ENCODE data around the gene KCNF1.

Gene KCNF1

GRCh38 chr2:10900216-10901109 is 11.3 kb upstream of the KCNF1 start:
- Mint-ChIP-seq H3K27me3 (peaks cover 51% of the 10 kb centered on the region), H3K4me1 (no peaks in the 10 kb centered on the region), H3K9me3 (peaks cover 6% of the 10 kb centered on the region), H3K4me3 (no peak overlapping the region), H3K27ac (ENCODE audit: low read depth) (no peak overlapping the region), H3K36me3 (ENCODE audit: insufficient read depth) (no peaks in the 10 kb centered on the region)
- DNase-seq (ENCODE audit: low spot score in 2 of 2) = no peak
- ATAC-seq (replicated peaks; ENCODE audit: extremely low read depth, poor library complexity, severe bottlenecking) = no peak

- H3K4me3 Mint-ChIP-seq = no peak overlapping the region
- no peak overlapping the region for H3K27ac Mint-ChIP-seq (ENCODE audit: low read depth)
- DNase-seq (ENCODE audit: low spot score in 2 of 2) (no peak), ATAC-seq (replicated peaks; ENCODE audit: extremely low read depth, poor library complexity, severe bottlenecking) (no peak)
- H3K4me1 Mint-ChIP-seq = no peaks in the 10 kb centered on the region
- H3K27me3 Mint-ChIP-seq = peaks cover 45% of the 10 kb centered on the region
- H3K9me3 Mint-ChIP-seq = peaks cover 6% of the 10 kb centered on the region
- H3K36me3 Mint-ChIP-seq (ENCODE audit: insufficient read depth) = no peaks in the 10 kb centered on the region
These were observed 10.4 kb upstream of the KCNF1 start for GRCh38 chr2:10901160-10901939.

- Mint-ChIP-seq H3K4me3 (no peak overlapping the region), H3K9me3 (peaks cover 6% of the 10 kb centered on the region), H3K27me3 (peaks cover 26% of the 10 kb centered on the region), H3K4me1 (no peaks in the 10 kb centered on the region), H3K27ac (ENCODE audit: low read depth) (no peak overlapping the region), H3K36me3 (ENCODE audit: insufficient read depth) (no peaks in the 10 kb centered on the region)
- no peak for ATAC-seq (replicated peaks; ENCODE audit: extremely low read depth, poor library complexity, severe bottlenecking)
- DNase-seq (ENCODE audit: low spot score in 2 of 2) = no peak
These were observed 7.9 kb upstream of the KCNF1 start for GRCh38 chr2:10903861-10904210.

GRCh38 chr2:10904455-10904854 is 7.3 kb upstream of the KCNF1 start:
- Mint-ChIP-seq H3K4me3 (no peak overlapping the region), H3K36me3 (ENCODE audit: insufficient read depth) (no peaks in the 10 kb centered on the region), H3K27me3 (peaks cover 26% of the 10 kb centered on the region), H3K27ac (ENCODE audit: low read depth) (no peak overlapping the region), H3K9me3 (peaks cover 6% of the 10 kb centered on the region), H3K4me1 (no peaks in the 10 kb centered on the region)
- DNase-seq (ENCODE audit: low spot score in 2 of 2) (no peak), ATAC-seq (replicated peaks; ENCODE audit: extremely low read depth, poor library complexity, severe bottlenecking) (no peak)

- peaks cover 29% of the 10 kb centered on the region for H3K27me3 Mint-ChIP-seq
- no peak overlapping the region for H3K27ac Mint-ChIP-seq (ENCODE audit: low read depth)
- no peaks in the 10 kb centered on the region for H3K36me3 Mint-ChIP-seq (ENCODE audit: insufficient read depth)
- ATAC-seq (replicated peaks; ENCODE audit: extremely low read depth, poor library complexity, severe bottlenecking) (no peak), DNase-seq (ENCODE audit: low spot score in 2 of 2) (no peak)
- H3K4me1 Mint-ChIP-seq = no peaks in the 10 kb centered on the region
- H3K9me3 Mint-ChIP-seq = peaks cover 6% of the 10 kb centered on the region
- no peak overlapping the region for H3K4me3 Mint-ChIP-seq
These were observed 6.5 kb upstream of the KCNF1 start for GRCh38 chr2:10905006-10905861.

- no peaks in the 10 kb centered on the region for H3K36me3 Mint-ChIP-seq (ENCODE audit: insufficient read depth)
- H3K9me3 Mint-ChIP-seq = peaks cover 6% of the 10 kb centered on the region
- no peak overlapping the region for H3K4me3 Mint-ChIP-seq
- no peaks in the 10 kb centered on the region for H3K4me1 Mint-ChIP-seq
- H3K27ac Mint-ChIP-seq (ENCODE audit: low read depth) = no peak overlapping the region
- peaks cover 29% of the 10 kb centered on the region for H3K27me3 Mint-ChIP-seq
- DNase-seq (ENCODE audit: low spot score in 2 of 2) = no peak
- ATAC-seq (replicated peaks; ENCODE audit: extremely low read depth, poor library complexity, severe bottlenecking) = no peak
These were observed 5.9 kb upstream of the KCNF1 start for GRCh38 chr2:10905862-10906143.

GRCh38 chr2:10906926-10907625 is 4.7 kb upstream of the KCNF1 start:
- no peak overlapping the region for H3K27ac Mint-ChIP-seq (ENCODE audit: low read depth)
- H3K4me3 Mint-ChIP-seq = no peak overlapping the region
- DNase-seq (ENCODE audit: low spot score in 2 of 2) (no peak), ATAC-seq (replicated peaks; ENCODE audit: extremely low read depth, poor library complexity, severe bottlenecking) (no peak)
- peaks cover 6% of the 10 kb centered on the region for H3K9me3 Mint-ChIP-seq
- peaks cover 28% of the 10 kb centered on the region for H3K27me3 Mint-ChIP-seq
- no peaks in the 10 kb centered on the region for H3K36me3 Mint-ChIP-seq (ENCODE audit: insufficient read depth)
- H3K4me1 Mint-ChIP-seq = no peaks in the 10 kb centered on the region

- Mint-ChIP-seq H3K4me1 (no peaks in the 10 kb centered on the region), H3K9me3 (peaks cover 6% of the 10 kb centered on the region), H3K4me3 (no peak overlapping the region), H3K36me3 (ENCODE audit: insufficient read depth) (no peaks in the 10 kb centered on the region), H3K27me3 (peaks cover 36% of the 10 kb centered on the region), H3K27ac (ENCODE audit: low read depth) (no peak overlapping the region)
- DNase-seq (ENCODE audit: low spot score in 2 of 2) (no peak), ATAC-seq (replicated peaks; ENCODE audit: extremely low read depth, poor library complexity, severe bottlenecking) (no peak)
These were observed 3.5 kb upstream of the KCNF1 start for GRCh38 chr2:10908195-10908594.

- ATAC-seq (replicated peaks; ENCODE audit: extremely low read depth, poor library complexity, severe bottlenecking) (no peak), DNase-seq (ENCODE audit: low spot score in 2 of 2) (no peak)
- Mint-ChIP-seq H3K9me3 (peaks cover 6% of the 10 kb centered on the region), H3K27me3 (peaks cover 42% of the 10 kb centered on the region), H3K4me3 (no peak overlapping the region), H3K27ac (ENCODE audit: low read depth) (no peak overlapping the region), H3K4me1 (no peaks in the 10 kb centered on the region), H3K36me3 (ENCODE audit: insufficient read depth) (no peaks in the 10 kb centered on the region)
These were observed 2.4 kb upstream of the KCNF1 start for GRCh38 chr2:10909050-10909995.

GRCh38 chr2:10909996-10910341 is 1.8 kb upstream of the KCNF1 start:
- Mint-ChIP-seq H3K36me3 (ENCODE audit: insufficient read depth) (no peaks in the 10 kb centered on the region), H3K4me3 (no peak overlapping the region), H3K4me1 (no peaks in the 10 kb centered on the region), H3K9me3 (no peaks in the 10 kb centered on the region), H3K27ac (ENCODE audit: low read depth) (no peak overlapping the region), H3K27me3 (peaks cover 49% of the 10 kb centered on the region)
- DNase-seq (ENCODE audit: low spot score in 2 of 2) (no peak), ATAC-seq (replicated peaks; ENCODE audit: extremely low read depth, poor library complexity, severe bottlenecking) (no peak)

- no peak for ATAC-seq (replicated peaks; ENCODE audit: extremely low read depth, poor library complexity, severe bottlenecking)
- Mint-ChIP-seq H3K4me1 (no peaks in the 10 kb centered on the region), H3K27ac (ENCODE audit: low read depth) (no peak overlapping the region), H3K36me3 (ENCODE audit: insufficient read depth) (no peaks in the 10 kb centered on the region), H3K27me3 (peaks cover 55% of the 10 kb centered on the region), H3K9me3 (no peaks in the 10 kb centered on the region), H3K4me3 (no peak overlapping the region)
- DNase-seq (ENCODE audit: low spot score in 2 of 2) = no peak
These were observed 1.1 kb upstream of the KCNF1 start for GRCh38 chr2:10910625-10911024.

Data from central memory CD8-positive, alpha-beta T cell (primary cell).